ENCODE measurements around the gene DAZL. TPM values are rescaled to one million over a fixed set of nuclear protein-coding genes. Genes with fewer than 3 reads are reported as not detected.

Gene DAZL
- total RNA-seq, 1 donor from 2014 or later = not detected

DNA sequence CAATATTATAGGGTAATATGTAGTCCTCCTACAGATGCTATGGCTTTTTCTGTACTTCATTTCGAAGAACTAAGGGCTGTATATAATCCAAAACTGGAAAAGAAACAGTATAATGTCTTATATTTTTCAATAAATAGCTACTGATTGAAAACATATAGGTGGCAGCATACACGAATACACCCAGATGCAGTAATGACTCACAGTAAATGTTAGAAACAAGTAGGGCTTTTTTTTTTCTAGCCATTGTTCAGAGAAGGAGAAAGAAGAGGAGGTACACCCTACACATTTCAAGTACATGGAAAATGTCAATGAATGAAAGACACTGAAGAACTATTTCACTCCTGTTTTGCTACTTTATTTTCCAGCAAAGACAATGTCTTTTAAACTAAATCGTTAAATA lies 9.4 kb downstream of the DAZL start:
- intact Hi-C loops (cut with DNase I) = no loop called here
- Histone ChIP-seq H3K36me3 (no peaks in the 10 kb centered on the region), H3K27ac (no peak overlapping the region), H3K27me3 (no peaks in the 10 kb centered on the region), H3K4me3 (no peak overlapping the region), H3K9me3 (no peaks in the 10 kb centered on the region), H3K4me1 (no peaks in the 10 kb centered on the region)
- no peak for ATAC-seq
- TF ChIP-seq, protein P1, sequence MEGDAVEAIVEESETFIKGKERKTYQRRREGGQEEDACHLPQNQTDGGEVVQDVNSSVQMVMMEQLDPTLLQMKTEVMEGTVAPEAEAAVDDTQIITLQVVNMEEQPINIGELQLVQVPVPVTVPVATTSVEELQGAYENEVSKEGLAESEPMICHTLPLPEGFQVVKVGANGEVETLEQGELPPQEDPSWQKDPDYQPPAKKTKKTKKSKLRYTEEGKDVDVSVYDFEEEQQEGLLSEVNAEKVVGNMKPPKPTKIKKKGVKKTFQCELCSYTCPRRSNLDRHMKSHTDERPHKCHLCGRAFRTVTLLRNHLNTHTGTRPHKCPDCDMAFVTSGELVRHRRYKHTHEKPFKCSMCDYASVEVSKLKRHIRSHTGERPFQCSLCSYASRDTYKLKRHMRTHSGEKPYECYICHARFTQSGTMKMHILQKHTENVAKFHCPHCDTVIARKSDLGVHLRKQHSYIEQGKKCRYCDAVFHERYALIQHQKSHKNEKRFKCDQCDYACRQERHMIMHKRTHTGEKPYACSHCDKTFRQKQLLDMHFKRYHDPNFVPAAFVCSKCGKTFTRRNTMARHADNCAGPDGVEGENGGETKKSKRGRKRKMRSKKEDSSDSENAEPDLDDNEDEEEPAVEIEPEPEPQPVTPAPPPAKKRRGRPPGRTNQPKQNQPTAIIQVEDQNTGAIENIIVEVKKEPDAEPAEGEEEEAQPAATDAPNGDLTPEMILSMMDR (IDR thresholded peaks at IDR 0.05) = no peak
- DNase-seq = no peak

DNA sequence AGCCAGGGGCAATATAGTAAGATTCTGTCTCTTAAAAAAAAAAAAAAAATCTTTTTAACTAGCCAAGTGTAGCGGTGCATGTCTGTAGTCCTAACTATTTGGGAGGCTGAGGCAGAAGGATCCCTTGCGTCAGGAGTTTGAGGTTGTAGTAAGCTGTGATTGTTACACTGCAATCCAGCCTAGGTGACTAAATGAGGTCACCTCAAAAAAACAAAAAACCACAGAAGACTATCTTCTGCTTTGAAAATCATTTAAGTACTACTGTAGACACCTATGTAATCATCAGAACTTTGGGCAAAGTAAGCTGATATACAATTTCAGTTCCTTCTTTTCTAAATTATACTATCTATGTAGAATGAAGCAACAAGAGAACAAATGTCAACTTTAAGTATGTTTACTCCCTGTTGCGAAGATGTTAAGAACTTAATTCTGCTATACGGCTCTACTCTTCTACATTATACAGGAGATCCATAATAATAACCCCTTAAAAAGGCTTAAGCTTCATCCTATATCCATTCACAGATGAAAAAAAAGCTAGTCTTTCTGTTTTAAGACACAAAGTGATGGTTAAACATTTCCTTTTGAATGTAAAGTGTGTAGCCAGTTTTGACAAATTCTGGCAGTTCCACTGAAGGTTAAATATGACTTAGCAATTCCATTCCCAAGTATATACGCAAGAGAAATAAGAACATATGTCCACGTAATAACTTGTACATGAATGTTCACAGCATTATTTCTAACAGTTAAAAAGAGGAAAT lies 15.2 kb downstream of the DAZL start:
- ATAC-seq (no peak), DNase-seq (no peak)
- Histone ChIP-seq H3K4me1 (no peaks in the 10 kb centered on the region), H3K36me3 (no peaks in the 10 kb centered on the region), H3K4me3 (no peak overlapping the region), H3K27ac (no peak overlapping the region), H3K27me3 (no peaks in the 10 kb centered on the region), H3K9me3 (no peaks in the 10 kb centered on the region)
- intact Hi-C loops (cut with DNase I) = no loop called here
- TF ChIP-seq, protein P1 (IDR thresholded peaks at IDR 0.05) = no peak

DNA sequence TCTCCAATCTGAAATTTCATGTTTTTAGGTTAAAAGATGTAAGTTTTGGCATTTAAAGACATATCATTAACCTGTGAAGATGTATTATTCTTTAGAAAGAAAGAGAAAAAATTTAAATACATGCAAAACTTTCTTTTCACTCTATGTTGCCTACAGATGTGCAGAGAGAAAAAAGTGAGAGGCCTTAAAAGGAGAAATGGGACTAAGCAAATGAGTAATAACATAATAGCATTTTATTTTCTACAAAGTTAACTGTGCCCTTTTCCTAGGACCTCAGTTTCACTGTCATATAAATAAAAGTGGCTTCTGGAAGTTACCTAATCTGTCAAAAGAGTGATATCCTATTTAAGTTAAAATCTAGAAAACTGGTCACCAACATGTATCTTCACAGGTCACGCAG lies 16.1 kb downstream of the DAZL start:
- Histone ChIP-seq H3K27me3 (no peaks in the 10 kb centered on the region), H3K27ac (no peak overlapping the region), H3K4me3 (no peak overlapping the region), H3K4me1 (no peaks in the 10 kb centered on the region), H3K36me3 (no peaks in the 10 kb centered on the region), H3K9me3 (no peaks in the 10 kb centered on the region)
- no peak for ATAC-seq
- TF ChIP-seq, protein P1 (IDR thresholded peaks at IDR 0.05) = no peak
- intact Hi-C loops (cut with DNase I) = no loop called here
- no peak for DNase-seq

DNA sequence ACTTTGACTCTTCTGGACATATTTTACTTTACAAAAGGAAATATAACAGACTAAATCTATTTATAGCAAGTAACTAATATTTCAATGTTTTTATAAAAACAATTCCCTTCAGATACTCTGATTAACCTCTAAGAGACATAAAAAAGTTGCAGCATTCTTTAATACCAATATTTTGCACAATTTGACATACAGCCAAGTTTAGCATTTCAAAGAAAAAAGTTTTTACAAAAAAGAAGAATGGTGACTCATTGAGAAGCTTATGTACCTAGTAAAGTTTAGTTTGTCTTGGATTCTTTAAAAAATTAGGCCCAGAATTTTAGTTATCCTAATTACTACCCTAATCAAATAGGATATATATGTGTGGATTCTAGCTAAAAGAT lies 17.6 kb downstream of the DAZL start:
- ATAC-seq (no peak), DNase-seq (no peak)
- Histone ChIP-seq H3K27me3 (no peaks in the 10 kb centered on the region), H3K9me3 (no peaks in the 10 kb centered on the region), H3K4me1 (no peaks in the 10 kb centered on the region), H3K4me3 (no peak overlapping the region), H3K27ac (no peak overlapping the region), H3K36me3 (no peaks in the 10 kb centered on the region)
- TF ChIP-seq, protein P1 (IDR thresholded peaks at IDR 0.05) = no peak
- intact Hi-C loops (cut with DNase I) = no loop called here

DNA sequence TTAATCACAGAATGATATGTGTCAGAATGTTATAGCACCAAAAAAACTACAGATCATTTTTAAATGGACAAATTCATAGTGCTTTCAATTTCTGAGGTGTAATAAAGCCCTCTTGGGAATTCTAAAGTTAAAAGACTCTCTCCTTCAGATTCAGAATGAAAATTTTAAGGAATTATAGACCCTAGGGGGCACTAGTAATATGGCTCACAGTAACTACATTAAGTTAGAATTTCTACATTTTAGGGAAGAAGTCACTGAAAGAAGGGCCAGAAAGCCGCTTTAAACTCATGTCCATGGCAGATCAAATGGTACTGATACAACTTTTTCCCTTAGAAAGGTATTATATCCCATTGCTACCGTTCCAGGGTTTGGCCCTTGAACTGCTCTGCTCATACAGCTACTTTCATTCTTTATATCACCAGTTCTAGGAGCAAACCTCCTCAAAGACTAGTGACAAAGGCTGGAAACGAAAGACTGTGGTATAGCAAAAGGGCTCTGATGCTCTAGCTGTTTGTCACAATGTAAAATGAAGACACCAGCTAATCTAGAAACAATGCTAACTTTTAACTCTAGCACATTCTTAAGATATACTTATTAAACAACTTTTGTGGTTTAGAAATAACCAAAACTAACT lies 18.1 kb downstream of the DAZL start:
- DNase-seq (no peak), ATAC-seq (no peak)
- Histone ChIP-seq H3K9me3 (no peaks in the 10 kb centered on the region), H3K4me1 (no peaks in the 10 kb centered on the region), H3K27ac (no peak overlapping the region), H3K27me3 (no peaks in the 10 kb centered on the region), H3K36me3 (no peaks in the 10 kb centered on the region), H3K4me3 (no peak overlapping the region)
- intact Hi-C loops (cut with DNase I) = no loop called here
- TF ChIP-seq, protein P1 (IDR thresholded peaks at IDR 0.05) = no peak

All from upper lobe of right lung (tissue), 1 donor.